MM.1S (cell line): ENCODE results near the gene LHPP.

Experiments
- CTCF ChIP-seq: fragments of 300-600 bp; sonication (generic); IDR thresholded peaks from 2 replicates; pipeline ENCODE4 v1.5.1; 2016; ENCODE audit warnings: antibody characterized with exemption, low read length, mixed read lengths
- EZH2 ChIP-seq: fragments of 300-600 bp; sonication (generic); optimal IDR thresholded peaks from 2 replicates; pipeline ENCODE3; 2017; ENCODE audit warnings: low read depth, mild to moderate bottlenecking, antibody characterized with exemption, low read length, mixed read lengths

- TF ChIP-seq EZH2 (no peak), CTCF (no peak)
Observed at GRCh38 chr10:124639646-124640045, 178.0 kb downstream of the LHPP start.
